GM10847 (cell line): ENCODE measurements around the gene CRACDL.

Experiments
- POLR2A ChIP-seq: IDR thresholded peaks from 2 replicates; pipeline ENCODE4 v1.6.1; 2011; ENCODE audit not compliant: insufficient read length; ENCODE audit errors: extremely low read depth

CRACDL gene

DNA sequence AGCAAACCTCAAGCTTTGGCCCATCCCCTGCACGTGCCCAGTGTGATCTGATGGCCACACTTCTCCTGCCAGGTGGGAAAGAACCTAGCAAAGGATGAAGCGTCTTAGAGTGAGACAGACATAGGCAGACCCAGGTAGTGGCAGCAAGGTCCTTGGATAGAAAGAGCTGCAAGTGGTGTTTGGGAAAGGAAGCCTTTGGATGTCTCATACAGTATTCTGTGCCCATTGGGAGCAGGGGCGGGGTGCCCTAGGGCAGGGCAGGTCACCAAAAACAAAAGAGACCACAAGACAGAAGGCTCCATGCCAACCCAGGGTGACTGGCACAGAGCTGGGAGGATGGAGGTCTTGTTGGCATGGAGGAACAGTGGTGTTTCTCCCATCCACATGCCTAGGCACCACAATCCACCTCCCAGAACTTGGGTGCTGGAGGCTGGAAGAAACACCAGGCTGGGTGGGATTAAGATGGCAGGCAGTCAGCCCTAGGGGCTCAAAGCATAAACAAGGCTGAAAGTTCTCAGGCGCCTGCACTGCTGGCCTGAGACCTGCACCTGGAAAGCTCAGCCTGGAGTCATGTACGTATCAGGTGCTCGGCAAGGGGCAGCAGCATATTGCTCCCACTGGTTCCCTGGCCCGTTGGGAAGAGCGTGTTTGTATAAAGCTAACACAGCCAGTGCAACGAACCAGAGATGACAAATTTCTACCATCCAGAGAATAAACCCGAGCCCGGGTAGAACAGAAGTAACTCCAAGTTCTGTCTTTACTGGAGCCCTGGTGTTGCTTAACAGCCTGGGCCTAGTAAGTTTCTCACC lies 52.9 kb downstream of the CRACDL start:
- TF ChIP-seq POLR2A = no peak

DNA sequence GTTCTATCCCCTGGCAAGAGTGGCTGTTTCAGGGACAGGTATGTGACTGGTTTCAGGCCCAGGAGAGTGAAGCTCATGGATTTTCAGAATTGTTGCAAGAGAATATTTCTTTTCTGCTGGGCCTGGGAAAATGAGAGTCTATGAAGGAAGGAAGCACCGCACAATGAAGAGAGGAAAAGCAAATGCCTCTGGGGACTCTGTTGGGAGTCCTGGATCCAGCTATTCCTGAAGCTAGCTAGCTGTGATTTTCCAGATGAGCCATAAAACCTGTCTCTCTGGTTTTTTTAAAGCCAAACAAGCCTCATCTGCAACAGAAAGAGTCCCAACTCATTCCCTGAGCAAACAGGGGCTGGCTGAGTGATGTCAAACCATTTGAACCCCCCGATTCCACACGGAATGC lies 53.7 kb downstream of the CRACDL start:
- no peak for TF ChIP-seq POLR2A

DNA sequence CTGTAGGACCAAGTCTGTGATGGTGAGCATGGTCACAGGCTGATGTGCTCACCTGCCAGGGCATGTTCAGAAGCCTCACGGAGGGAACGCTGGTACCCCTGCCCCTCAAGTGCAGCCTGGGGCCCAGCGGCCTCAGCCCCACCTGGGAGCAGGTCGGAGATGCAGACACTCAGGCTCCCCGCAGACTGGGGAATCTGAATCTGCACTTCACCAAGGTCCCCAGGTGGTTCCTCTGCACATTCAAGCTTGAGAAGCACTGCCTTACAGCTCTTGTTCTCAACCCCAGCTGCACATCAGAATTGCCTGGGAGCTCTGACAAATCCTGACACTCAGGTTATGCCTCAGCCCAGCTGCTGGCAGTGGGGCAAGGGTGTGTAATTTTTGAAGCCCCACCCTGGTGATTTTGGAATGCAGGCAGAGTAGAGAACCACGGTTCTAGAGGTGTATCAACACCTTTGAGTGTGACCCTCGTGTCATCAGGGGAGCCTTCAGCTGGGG lies 54.8 kb downstream of the CRACDL start:
- no peak for TF ChIP-seq POLR2A

DNA sequence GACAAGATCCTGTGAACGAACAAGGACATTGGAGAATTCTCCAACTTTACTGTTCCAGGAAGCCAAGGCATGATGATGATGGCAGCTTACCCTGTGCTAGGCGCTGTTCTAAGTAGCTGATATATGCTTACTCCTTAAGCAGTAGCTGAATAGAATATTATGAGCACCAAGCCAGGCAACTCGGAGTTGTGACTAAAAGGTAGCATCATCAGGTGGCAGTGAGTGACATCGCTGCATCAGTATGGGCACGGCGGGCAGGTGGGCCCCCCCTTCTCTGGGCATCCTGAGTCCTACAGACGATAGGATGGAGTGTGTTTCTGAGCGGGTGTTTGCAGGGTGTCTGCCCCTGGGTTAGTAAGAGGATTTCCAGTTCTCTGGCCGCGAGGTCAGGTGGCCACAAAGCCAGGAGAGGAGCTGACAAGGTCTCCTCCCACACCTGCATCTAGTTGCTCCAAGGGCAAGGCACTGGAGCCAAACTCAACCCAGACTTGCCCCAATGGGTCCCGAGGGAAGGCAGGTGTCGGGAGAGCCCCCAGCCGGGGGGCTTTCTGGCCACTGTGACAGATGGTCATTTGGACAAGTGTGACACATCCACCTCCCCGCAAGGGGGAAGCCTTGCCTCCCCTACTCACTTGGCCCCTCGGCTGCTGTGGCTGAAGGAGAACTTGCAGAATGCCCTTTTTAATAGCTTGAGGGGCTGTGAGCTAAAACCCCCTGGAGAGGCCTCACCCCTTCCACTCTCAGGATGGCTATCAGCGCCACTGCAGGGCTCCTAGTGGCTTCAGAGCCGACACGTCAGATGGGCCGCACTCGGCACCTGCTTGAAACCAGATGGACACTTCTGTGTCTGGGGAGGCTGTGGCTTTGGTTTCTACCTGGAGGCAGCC lies 55.5 kb downstream of the CRACDL start:
- TF ChIP-seq POLR2A = no peak

DNA sequence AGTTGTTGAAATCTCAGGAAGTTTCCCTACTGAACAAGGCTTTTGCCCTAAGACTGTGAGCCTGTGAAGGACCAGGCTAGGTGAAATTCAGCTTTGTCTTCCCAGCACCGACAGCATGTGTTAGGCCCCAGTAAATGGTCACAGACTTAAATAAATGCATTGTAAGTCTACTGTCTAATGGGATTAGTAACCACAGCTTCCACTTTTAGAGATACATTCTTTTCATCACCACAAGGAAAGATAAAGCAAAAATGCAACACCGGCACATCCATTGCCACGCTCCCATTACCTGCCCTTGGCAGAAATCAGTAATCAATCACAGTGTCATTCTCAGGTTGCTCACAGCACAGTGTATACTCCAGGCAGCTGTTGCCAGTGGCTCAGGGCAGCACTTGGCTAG lies 59.3 kb downstream of the CRACDL start:
- TF ChIP-seq POLR2A = no peak

DNA sequence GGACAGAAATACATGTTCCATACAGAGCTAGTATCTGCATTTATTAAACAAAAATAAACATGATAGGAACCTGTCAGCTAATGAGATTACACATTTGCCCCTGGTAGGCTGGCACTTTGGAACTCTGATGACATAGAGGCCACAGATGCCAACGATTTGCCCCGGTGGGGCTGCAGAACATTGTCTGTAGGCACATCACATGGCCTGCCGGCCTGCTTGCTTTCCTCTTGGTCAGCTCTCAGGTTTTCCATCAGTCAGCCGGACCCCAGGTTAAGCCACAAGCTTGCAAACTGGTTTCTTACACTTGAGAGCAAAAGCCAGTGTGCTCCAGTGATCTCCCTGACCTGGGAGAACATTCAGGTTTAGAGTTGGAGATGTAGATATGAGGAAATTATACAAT lies 60.3 kb downstream of the CRACDL start:
- no peak for TF ChIP-seq POLR2A

DNA sequence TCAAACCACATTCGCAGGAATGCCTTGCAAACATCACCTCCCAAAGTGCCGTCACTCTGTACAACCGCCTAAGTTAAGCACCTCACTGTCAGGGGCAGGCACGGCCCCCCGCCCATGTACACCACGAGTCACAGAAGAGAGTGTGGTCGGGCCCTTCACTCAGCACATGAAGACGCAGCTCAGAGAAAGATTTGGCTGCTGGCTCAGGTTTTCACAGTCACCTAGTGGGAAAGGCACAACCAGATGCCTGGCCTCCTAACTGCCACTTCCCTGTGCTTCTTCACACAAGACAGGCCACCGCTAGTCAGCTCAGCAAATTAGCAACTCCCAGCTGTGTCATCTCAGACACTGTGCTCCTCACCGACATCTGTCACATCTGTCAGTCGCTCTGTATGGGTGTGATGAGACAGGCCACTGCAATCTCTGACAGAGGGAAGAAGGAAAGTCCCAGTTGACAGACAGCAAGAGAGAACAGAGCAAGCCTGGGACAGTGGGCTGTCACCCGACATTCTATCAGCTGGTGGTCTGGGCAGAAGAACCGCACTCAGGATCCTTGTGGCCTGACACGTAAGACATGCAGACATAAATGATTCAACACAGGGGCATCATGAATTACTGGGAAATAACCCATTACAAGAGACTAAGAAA lies 60.8 kb downstream of the CRACDL start:
- no peak for TF ChIP-seq POLR2A

DNA sequence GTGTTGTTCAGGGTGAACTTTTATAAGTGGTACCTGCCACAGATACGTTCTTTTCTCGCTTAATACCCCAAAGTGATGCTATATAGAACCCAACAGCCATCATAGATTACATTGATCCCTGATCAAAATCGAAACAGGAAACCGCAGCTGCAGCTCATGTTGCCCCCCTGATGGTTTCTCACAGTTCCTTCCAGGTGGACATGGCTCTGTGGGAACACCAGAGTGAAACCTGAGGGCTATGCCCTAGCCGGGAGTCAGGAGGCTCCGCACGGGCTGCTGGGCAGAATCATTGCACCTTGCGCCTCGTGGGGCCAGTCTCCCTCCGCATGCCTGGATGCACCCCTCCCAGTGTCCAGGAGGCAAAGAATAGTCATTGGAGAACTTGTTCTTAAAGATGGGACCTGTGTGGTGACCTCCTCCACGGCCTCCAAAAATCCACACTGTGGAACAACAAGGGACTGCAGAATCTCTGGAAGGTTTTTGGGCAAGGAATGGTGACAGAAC lies 61.8 kb downstream of the CRACDL start:
- no peak for TF ChIP-seq POLR2A

DNA sequence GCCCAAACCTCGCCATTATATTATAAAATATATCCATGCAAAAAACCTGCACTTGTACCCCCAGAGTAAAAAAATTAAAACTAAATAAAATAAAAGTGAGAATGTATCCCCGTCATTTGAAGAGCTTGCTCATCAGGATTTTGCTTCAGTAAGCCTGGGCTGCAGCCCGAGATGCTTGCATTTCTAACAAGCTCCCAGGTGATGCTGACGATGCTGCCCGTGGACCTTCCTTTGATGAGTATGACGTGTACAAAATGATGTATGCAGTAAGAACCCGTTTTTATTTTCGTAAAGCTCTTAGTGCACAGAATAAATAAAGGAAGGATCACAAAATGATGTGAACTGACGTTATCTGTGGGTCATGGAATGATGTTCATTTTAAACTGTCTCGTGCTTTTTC lies 63.5 kb downstream of the CRACDL start:
- TF ChIP-seq POLR2A = no peak

DNA sequence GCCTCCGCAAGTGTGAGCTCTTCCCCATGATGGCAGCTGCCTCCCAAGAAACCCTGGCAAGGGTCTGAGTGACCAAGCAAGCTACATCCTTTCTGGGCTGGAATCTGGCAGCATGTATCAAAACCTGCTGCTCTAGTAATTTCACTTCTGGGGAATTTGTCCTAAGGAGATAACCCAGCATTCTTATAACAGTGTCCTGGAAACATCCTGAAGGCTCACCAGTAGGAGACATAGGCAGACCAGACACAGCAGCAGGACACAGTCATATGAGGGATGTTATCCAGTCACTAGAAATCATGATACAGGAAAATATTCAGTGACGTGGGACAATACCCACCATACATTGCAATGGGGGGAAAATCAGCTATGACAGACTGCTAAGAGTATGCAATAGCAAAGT lies 64.5 kb downstream of the CRACDL start:
- no peak for TF ChIP-seq POLR2A

DNA sequence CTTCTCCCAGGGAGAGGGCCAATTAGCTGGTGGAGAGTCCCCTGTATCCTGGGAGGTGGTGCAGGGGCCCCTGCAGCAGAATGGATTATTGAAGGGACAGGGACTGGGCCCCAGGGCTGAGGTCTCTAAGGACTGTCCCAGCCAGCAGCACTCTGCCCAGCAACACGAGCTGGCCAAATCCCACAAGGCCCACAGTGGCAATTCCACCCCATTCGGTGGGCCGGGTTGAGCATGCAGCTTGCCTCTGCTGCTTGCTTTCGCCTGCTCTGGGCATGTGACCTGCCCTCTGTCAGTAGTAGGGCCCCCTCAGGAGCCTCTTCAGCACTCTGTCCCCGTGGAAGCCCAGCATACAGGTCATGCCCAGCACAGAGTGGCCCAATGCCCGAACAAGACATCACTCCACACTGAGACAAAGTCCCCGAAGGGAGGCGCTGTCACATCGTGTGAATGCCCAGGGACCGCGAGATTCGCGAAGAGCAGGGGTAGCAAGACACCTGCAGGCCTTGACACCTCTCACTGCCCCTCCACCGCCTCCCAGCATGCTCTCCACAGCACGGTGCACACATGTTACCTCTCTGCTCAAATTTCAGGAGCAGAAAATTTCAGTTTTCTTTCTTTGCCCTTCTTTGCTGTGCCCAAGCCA lies 65.4 kb downstream of the CRACDL start:
- no peak for TF ChIP-seq POLR2A

DNA sequence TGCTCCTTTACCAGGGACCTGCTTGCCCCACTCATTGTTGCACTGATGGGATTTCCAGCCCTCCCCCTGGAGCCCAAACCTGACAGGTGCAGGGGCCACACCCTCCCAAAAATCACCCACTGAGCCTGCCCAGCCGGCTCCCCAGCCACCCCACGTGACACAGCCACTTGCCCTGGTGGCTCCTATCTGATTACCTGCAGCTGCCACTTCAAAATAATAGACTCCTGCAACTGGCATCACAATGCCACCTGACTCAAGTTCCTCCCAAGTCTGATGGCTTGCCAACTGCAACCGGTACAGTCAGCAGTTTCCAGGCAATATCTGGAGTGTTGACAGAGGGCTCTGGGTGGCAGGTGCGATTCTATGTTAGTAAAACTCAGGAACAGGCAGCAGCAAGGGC lies 66.2 kb downstream of the CRACDL start:
- no peak for TF ChIP-seq POLR2A

DNA sequence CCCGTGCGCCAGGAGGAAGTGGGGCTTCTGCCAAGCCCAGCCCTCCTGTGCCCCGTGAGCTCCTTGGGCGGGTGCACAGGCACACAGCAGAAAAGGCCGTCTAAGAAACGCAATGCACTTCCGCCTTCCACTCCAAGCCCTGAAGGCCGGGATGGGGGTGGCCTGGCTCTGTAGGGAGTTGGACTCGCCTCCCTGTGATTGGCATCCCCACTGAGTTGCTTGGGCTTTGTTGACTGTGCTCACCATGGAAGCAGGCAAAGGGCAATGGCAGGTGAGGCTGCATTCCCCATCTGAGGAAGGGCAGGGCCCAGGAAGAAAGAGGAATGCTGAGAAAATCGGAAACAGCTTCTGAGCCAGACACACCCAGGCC lies 66.8 kb downstream of the CRACDL start:
- no peak for TF ChIP-seq POLR2A

DNA sequence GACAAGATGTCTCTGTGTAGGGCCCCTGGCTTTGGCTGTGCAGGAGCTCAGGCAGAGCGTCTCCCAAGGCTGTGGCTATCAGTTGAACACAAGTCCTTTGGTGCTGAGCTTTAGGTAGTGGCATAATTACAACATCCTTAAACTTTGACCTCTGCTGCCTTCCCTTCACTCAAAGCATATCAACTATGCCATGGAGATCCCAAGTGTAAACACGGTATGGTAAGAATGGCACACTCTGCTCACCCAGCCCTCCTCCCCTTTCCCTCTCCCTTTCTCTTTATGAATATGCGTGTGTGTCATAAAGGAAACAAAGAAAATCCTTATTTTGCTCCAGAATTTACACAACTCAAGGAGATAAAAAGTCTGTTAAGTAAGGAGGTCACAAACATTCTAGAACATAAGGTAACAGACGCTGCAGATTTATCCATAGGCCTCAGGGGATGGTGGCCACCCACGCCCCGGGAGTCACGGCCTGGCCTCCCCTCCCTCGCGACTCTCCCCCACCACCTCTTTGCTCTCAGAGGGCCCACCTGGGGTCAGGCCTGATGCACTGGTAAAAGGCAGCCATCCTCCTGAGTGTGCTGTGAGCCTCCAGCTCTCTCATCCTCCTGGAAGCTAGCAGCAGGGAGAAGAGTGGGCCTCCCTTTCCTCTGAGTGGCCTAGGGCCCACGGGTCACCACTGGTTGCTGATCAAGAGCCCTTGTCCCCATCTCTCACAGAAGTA lies 67.3 kb downstream of the CRACDL start:
- TF ChIP-seq POLR2A = no peak
